ENCODE results near the gene AATK. TPM values are rescaled to one million over a fixed set of nuclear protein-coding genes. Genes with fewer than 3 reads are reported as not detected.

Gene AATK
- total and polyA plus RNA-seq, 2 experiments from 2014 or later = 1.1 to 5.0 TPM

DNA sequence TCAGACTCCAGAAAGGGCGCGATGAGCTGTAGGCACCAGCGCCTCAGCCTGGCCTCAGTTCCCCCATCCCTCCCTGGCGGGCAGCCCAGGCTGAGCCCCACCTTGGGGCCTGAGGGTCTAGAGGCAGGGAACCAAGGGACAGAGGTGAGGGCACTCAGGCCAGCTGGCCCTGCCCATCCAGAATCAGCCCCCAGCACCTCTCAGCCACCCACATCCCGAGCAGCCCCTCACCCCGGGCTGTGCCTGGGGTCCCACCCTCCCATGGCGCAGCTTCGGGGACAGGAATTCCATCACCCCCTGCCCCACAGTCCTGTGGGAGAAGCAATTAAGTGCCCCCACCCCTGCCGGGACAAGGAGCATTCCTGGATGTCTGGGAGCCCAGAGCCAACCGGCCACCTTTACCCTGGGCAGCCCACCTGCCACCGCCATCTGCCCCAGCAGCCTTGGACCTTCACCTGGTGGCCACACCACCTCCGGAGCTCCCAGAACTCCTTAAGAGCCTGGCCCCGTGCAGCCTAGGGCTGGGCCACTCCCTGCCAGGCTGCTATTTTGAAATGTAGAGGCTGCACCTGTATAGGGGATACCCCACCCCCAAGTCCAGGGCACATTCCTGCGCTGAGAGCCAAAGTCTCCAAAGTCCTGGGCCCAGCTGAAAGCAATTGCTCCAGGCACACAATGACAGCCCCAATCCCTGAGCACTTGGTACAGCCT is 34.4 kb downstream of the AATK start:
- peak; percentile 51 for ATAC-seq
- H3K9me3 Mint-ChIP-seq = no peaks in the 10 kb centered on the region

More for the DNA sequence above, 34.4 kb downstream of the AATK start:
- H3K27ac ChIP-seq (ENCODE audit: low read depth) = no peak overlapping the region
- no peaks in the 10 kb centered on the region for H3F3A ChIP-seq (replicated peaks; ENCODE audit: low read depth)
- H3K27me3 Mint-ChIP-seq (ENCODE audit: insufficient read depth, low read depth, poor library complexity) = peaks cover 4% of the 10 kb centered on the region
- no peak overlapping the region for H3K4me3 ChIP-seq
- H3K4me3 Mint-ChIP-seq = no peak overlapping the region
- no peaks in the 10 kb centered on the region for H3K27me3 ChIP-seq (ENCODE audit: insufficient read depth)
- DNase-seq (ENCODE audit: low spot score) = peak; percentile 49
- no peaks in the 10 kb centered on the region for H3K36me3 ChIP-seq (ENCODE audit: insufficient read depth)
- H2AFZ ChIP-seq = no peak overlapping the region
- H3K4me2 ChIP-seq = no peak overlapping the region
- no peak for TF ChIP-seq NANOG (IDR thresholded peaks at IDR 0.05; ENCODE audit: borderline replicate concordance)
- no peak for TF ChIP-seq STAT1 (IDR thresholded peaks at IDR 0.05; ENCODE audit: unreplicated experiment)
- no peak for TF ChIP-seq CREB1 (CRISPR knock-in tag; IDR thresholded peaks at IDR 0.05; ENCODE audit: low read depth)
- no peak for TF ChIP-seq JUNB (IDR thresholded peaks at IDR 0.05; ENCODE audit: unreplicated experiment)
- no peak for TF ChIP-seq POLR2AphosphoS5 (IDR thresholded peaks at IDR 0.05; ENCODE audit: low read depth)
- TF ChIP-seq, protein P1, sequence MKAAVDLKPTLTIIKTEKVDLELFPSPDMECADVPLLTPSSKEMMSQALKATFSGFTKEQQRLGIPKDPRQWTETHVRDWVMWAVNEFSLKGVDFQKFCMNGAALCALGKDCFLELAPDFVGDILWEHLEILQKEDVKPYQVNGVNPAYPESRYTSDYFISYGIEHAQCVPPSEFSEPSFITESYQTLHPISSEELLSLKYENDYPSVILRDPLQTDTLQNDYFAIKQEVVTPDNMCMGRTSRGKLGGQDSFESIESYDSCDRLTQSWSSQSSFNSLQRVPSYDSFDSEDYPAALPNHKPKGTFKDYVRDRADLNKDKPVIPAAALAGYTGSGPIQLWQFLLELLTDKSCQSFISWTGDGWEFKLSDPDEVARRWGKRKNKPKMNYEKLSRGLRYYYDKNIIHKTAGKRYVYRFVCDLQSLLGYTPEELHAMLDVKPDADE (IDR thresholded peaks at IDR 0.05) = no peak
- TF ChIP-seq, protein P2, sequence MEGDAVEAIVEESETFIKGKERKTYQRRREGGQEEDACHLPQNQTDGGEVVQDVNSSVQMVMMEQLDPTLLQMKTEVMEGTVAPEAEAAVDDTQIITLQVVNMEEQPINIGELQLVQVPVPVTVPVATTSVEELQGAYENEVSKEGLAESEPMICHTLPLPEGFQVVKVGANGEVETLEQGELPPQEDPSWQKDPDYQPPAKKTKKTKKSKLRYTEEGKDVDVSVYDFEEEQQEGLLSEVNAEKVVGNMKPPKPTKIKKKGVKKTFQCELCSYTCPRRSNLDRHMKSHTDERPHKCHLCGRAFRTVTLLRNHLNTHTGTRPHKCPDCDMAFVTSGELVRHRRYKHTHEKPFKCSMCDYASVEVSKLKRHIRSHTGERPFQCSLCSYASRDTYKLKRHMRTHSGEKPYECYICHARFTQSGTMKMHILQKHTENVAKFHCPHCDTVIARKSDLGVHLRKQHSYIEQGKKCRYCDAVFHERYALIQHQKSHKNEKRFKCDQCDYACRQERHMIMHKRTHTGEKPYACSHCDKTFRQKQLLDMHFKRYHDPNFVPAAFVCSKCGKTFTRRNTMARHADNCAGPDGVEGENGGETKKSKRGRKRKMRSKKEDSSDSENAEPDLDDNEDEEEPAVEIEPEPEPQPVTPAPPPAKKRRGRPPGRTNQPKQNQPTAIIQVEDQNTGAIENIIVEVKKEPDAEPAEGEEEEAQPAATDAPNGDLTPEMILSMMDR (conservative IDR thresholded peaks at IDR 0.05; ENCODE audit: low read depth in 2 of 2) = no peak
- no peak for TF ChIP-seq ZNF114 (CRISPR knock-in tag; IDR thresholded peaks at IDR 0.05)
- no peak for TF ChIP-seq ZNF331 (CRISPR knock-in tag; IDR thresholded peaks at IDR 0.05; ENCODE audit: low read depth)
- TF ChIP-seq, protein P3, sequence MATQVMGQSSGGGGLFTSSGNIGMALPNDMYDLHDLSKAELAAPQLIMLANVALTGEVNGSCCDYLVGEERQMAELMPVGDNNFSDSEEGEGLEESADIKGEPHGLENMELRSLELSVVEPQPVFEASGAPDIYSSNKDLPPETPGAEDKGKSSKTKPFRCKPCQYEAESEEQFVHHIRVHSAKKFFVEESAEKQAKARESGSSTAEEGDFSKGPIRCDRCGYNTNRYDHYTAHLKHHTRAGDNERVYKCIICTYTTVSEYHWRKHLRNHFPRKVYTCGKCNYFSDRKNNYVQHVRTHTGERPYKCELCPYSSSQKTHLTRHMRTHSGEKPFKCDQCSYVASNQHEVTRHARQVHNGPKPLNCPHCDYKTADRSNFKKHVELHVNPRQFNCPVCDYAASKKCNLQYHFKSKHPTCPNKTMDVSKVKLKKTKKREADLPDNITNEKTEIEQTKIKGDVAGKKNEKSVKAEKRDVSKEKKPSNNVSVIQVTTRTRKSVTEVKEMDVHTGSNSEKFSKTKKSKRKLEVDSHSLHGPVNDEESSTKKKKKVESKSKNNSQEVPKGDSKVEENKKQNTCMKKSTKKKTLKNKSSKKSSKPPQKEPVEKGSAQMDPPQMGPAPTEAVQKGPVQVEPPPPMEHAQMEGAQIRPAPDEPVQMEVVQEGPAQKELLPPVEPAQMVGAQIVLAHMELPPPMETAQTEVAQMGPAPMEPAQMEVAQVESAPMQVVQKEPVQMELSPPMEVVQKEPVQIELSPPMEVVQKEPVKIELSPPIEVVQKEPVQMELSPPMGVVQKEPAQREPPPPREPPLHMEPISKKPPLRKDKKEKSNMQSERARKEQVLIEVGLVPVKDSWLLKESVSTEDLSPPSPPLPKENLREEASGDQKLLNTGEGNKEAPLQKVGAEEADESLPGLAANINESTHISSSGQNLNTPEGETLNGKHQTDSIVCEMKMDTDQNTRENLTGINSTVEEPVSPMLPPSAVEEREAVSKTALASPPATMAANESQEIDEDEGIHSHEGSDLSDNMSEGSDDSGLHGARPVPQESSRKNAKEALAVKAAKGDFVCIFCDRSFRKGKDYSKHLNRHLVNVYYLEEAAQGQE (IDR thresholded peaks at IDR 0.05; ENCODE audit: unreplicated experiment) = no peak
- no peak for TF ChIP-seq EZH2 (IDR thresholded peaks at IDR 0.05; ENCODE audit: low read depth, unreplicated experiment)
- no peak for TF ChIP-seq EZH2phosphoT487 (IDR thresholded peaks at IDR 0.05; ENCODE audit: unreplicated experiment)
- H3K4me1 Mint-ChIP-seq = no peaks in the 10 kb centered on the region
- H3K79me2 ChIP-seq (replicated peaks; ENCODE audit: insufficient read depth) = no peaks in the 10 kb centered on the region
- no peaks in the 10 kb centered on the region for H3K9me2 ChIP-seq (ENCODE audit: insufficient read depth)
- no peaks in the 10 kb centered on the region for H4K20me1 ChIP-seq (replicated peaks; ENCODE audit: insufficient read depth)
- H3K27ac Mint-ChIP-seq = no peak overlapping the region
- H3K36me3 Mint-ChIP-seq (ENCODE audit: low read depth) = no peaks in the 10 kb centered on the region
- no peaks in the 10 kb centered on the region for H3K4me1 ChIP-seq (ENCODE audit: insufficient read depth)

Data from GM23338 (cell line).